BE2C (cell line): Measurements from ENCODE around the gene SLMAP.

Source experiments
- DNase-seq: peaks from one replicate; pipeline ENCODE4 v3.0.0-alpha.2; 2020
- H3K27me3 ChIP-seq: fragments of 250-450 bp; sonication (Bioruptor Pico); 2 replicates; pipeline ENCODE4 v1.5.1; 2020; ENCODE audit warnings: mild to moderate bottlenecking
- H3K36me3 ChIP-seq: fragments of 250-450 bp; sonication (Bioruptor Pico); 2 replicates; pipeline ENCODE4 v1.5.1; 2020; ENCODE audit warnings: mild to moderate bottlenecking
- H3K4me1 ChIP-seq: fragments of 250-450 bp; sonication (Bioruptor Pico); 2 replicates; pipeline ENCODE4 v1.5.1; 2020
- H3K4me3 ChIP-seq: 2 replicates; pipeline ENCODE4 v1.5.1; 2011; ENCODE audit warnings: low read depth, low read length
- H3K9me3 ChIP-seq: fragments of 250-450 bp; sonication (Bioruptor Pico); 2 replicates; pipeline ENCODE4 v1.5.1; 2020
- TF ChIP-seq, protein P1 (sequence below): IDR thresholded peaks from 2 replicates; pipeline ENCODE4 v1.5.1; 2012; ENCODE audit warnings: mild to moderate bottlenecking, low read depth, low read length

SLMAP gene

DNA sequence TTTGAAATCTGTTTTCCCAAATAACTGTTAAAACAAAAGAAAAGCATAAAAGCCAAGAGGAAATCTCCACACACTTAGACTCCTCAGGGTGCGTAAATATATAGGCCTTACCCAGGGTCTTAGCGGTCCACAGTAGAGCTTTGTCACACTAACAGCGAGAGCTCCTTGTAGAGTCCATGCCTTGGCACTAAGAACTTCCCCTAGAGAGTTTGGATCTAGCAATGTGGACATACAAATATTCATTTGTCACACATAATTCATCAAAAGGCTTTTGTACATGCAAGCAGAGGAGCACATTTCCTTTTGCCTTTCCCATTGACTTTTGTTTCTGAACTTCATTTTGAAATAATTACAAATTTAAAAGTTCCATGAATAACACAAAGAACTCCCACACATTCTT, 11.0 kb upstream of the SLMAP start:
- TF ChIP-seq, protein P1, sequence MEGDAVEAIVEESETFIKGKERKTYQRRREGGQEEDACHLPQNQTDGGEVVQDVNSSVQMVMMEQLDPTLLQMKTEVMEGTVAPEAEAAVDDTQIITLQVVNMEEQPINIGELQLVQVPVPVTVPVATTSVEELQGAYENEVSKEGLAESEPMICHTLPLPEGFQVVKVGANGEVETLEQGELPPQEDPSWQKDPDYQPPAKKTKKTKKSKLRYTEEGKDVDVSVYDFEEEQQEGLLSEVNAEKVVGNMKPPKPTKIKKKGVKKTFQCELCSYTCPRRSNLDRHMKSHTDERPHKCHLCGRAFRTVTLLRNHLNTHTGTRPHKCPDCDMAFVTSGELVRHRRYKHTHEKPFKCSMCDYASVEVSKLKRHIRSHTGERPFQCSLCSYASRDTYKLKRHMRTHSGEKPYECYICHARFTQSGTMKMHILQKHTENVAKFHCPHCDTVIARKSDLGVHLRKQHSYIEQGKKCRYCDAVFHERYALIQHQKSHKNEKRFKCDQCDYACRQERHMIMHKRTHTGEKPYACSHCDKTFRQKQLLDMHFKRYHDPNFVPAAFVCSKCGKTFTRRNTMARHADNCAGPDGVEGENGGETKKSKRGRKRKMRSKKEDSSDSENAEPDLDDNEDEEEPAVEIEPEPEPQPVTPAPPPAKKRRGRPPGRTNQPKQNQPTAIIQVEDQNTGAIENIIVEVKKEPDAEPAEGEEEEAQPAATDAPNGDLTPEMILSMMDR: no peak
- no peak for DNase-seq
- H3K9me3 ChIP-seq: no peaks in the 10 kb centered on the region
- no peaks in the 10 kb centered on the region for H3K36me3 ChIP-seq
- H3K27me3 ChIP-seq: no peaks in the 10 kb centered on the region
- H3K4me3 ChIP-seq: no peak overlapping the region
- no peaks in the 10 kb centered on the region for H3K4me1 ChIP-seq

DNA sequence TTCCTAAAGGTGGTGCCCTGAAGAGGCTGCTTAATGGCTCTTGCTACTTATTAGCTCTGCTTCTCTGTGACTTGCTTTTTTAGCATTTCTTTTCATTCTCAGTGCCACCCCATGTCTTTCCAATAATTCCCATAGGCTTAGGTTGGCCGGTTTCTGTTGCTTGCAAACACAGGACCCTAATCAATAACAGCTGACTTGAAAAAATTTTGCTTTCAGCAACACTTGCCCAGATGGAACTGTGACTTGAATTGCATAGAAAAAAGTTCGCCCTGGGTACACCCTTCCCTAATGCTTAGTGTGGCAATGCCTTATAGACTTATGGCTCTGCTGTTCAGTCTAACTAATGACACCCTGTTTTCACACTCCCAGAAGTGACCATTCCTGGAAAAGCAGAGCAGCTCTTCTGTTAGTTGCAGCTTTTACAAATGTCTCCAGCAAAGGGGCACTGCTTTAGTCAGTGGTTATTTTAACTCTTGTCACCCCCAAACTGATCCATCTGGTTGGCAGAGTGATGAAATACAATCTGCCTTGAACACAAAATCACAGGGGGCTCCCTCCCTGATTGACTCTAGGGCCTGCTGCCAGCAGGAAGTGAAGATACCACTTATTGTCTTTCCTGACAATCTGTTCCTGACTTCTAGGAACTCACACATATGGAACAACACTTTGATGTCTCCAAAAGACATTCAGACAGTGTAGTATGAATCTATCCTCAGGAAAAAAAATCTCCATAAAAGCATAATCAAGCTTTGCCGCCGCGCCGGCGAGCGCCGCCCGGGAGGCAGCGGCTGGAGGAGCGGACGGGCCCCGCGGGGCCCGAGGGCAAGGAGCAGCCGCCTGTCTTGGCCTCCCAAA, 9.7 kb upstream of the SLMAP start:
- Histone ChIP-seq H3K27me3 (no peaks in the 10 kb centered on the region), H3K4me1 (no peaks in the 10 kb centered on the region), H3K36me3 (no peaks in the 10 kb centered on the region), H3K9me3 (no peaks in the 10 kb centered on the region), H3K4me3 (no peak overlapping the region)
- TF ChIP-seq, protein P1: no peak
- DNase-seq: no peak

DNA sequence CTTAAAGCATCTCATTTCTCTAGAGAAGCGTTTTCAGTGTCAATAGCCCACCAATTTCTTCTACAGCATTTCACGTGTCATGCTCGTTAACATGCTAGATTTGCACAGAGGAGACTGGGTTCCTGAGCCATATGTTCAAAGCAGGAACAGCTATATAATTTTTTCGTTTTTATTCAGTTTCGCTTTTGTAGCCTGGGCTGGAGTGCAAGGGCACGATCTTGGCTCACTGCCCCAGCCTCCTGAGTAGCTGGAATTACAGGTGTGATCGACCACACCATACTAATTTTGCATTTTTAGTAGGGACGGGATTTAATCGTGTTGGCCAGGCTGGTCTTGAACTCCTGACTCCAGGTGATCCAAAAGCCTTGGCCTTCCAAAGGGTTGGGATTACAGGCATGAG, 6.6 kb upstream of the SLMAP start:
- no peaks in the 10 kb centered on the region for H3K4me1 ChIP-seq

DNA sequence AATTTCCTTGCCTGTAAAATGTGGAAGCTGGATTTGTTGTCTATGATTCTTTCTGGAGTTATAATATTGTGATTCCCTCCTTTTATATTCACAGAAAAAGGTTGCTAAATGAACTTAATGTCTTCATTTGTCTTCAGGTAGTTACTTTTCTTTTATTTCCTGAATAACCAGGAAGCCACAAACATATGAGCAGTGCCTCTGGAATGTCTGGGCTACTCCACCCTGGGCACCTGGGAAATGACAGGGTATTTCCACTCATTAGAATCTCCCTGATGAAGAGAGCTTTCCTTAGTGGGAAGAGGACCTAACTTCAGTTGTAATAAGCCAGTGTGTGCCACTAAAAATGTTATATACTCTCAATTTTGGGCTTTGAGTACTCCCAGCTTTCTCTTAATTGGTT, 3.8 kb upstream of the SLMAP start:
- DNase-seq: no peak

More for the DNA sequence above, 6.6 kb upstream of the SLMAP start:
- Histone ChIP-seq H3K36me3 (no peaks in the 10 kb centered on the region), H3K27me3 (no peaks in the 10 kb centered on the region), H3K9me3 (no peaks in the 10 kb centered on the region), H3K4me3 (no peak overlapping the region)
- TF ChIP-seq, protein P1: no peak
- no peak for DNase-seq

DNA sequence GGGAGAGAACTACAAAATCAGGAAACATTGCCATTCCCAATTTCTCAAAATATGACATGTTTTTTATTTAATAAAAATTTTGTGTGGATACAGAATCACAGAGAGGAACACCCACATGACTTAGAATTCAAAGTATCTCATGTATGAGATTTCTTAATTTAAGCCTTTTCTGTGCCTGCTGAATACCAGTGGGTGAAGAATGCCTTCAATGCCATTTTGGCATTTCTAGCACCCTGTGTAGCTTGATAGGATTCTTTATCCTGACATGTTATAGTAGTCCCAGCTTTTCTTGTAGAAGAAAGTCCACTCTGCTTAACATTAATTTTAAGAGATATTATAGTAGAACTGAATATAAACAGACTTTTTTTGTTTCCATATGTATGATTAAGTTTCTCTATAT, 3.1 kb upstream of the SLMAP start:
- Histone ChIP-seq H3K27me3 (no peaks in the 10 kb centered on the region), H3K36me3 (no peaks in the 10 kb centered on the region), H3K4me3 (no peak overlapping the region), H3K9me3 (no peaks in the 10 kb centered on the region), H3K4me1 (no peaks in the 10 kb centered on the region)
- TF ChIP-seq, protein P1: no peak
- no peak for DNase-seq

More for the DNA sequence above, 3.8 kb upstream of the SLMAP start:
- Histone ChIP-seq H3K4me3 (no peak overlapping the region), H3K27me3 (no peaks in the 10 kb centered on the region), H3K9me3 (no peaks in the 10 kb centered on the region), H3K4me1 (no peaks in the 10 kb centered on the region), H3K36me3 (no peaks in the 10 kb centered on the region)
- TF ChIP-seq, protein P1: no peak

DNA sequence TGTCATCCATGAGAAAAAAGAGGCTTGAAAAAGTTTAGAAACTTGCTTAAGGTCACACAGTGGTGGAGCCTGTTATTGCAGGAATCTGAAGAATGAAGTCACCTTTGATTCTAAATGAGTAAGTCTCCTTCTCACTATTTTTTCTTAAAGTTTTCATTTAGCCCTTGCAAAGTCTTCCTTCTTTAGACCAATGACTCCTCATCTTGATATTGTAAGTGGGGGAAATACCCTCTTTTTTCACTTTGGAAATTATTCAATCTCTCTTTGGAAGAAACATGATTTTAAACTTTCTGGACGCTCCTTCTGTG, 787 bp upstream of the SLMAP start:
- Histone ChIP-seq H3K4me1 (no peaks in the 10 kb centered on the region), H3K9me3 (no peaks in the 10 kb centered on the region), H3K4me3 (peak overlapping the region; percentile 76), H3K36me3 (no peaks in the 10 kb centered on the region), H3K27me3 (no peaks in the 10 kb centered on the region)
- DNase-seq: no peak
- TF ChIP-seq, protein P1: no peak
